GM12875 (cell line): ENCODE measurements around the gene LRRK1.

Source experiments
- H3K4me3 ChIP-seq: one replicate; pipeline ENCODE4 v1.5.1; 2011; ENCODE audit warnings: low read depth, low read length, control low read depth
- CTCF ChIP-seq: IDR thresholded peaks from 2 replicates; pipeline ENCODE4 v1.5.1; 2011; ENCODE audit warnings: low read depth, mild to moderate bottlenecking, control low read depth, inconsistent platforms, low read length, moderate library complexity, borderline replicate concordance; ENCODE audit not compliant: insufficient read depth

The LRRK1 gene

DNA sequence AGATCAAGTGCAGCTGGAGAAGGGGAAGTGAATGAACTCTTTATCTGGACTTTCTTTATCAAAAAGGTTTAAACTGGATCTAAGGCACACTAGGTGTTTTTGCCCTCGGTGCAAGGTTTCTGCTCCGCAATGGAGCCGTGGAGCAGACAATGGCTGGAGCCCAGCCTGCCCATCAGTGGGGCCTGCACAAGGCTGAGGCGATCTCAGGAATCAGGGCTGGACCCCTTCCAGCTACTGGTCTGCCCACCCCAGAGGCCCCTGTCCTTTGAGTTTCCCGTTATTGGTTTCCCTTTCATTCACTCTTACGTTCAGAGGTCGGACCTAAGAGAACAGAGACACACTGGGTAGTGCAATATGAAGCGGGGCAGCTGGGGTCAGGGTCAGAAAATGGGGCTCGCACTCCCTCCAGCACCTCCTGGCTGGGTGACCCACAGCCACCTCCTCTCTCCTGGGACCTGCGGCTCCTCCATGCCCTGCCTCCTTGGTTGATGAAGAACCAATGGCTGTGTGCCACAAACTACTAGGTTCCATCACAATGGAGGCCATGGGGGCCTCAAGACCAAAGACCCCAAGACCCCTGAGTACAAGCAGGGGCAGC, 168.1 kb downstream of the LRRK1 start:
- H3K4me3 ChIP-seq: no peak overlapping the region
- TF ChIP-seq CTCF: no peak

- TF ChIP-seq CTCF: no peak
- H3K4me3 ChIP-seq: no peak overlapping the region
These were observed 169.1 kb downstream of the LRRK1 start for GRCh38 chr15:101088271-101088670.

GRCh38 chr15:101088788-101089578, 169.8 kb downstream of the LRRK1 start:
- peak; percentile 99 for TF ChIP-seq CTCF
- H3K4me3 ChIP-seq: no peak overlapping the region

- H3K4me3 ChIP-seq: no peak overlapping the region
- no peak for TF ChIP-seq CTCF
These were observed 170.6 kb downstream of the LRRK1 start for GRCh38 chr15:101089579-101090427.

GRCh38 chr15:101090428-101090790, 171.3 kb downstream of the LRRK1 start:
- no peak for TF ChIP-seq CTCF

GRCh38 chr15:101091080-101092017, 172.2 kb downstream of the LRRK1 start:
- TF ChIP-seq CTCF: no peak
- H3K4me3 ChIP-seq: no peak overlapping the region

More at GRCh38 chr15:101090428-101090790, 171.3 kb downstream of the LRRK1 start:
- H3K4me3 ChIP-seq: no peak overlapping the region
